GM12864 (cell line): ENCODE data around the gene SORCS1.

Experiments used
- DNase-seq: peaks from one replicate; pipeline ENCODE4 v3.0.0-alpha.2; 2011; ENCODE audit warnings: low read depth
- H3K4me3 ChIP-seq: 2 replicates; pipeline ENCODE4 v1.5.1; 2011; ENCODE audit warnings: mild to moderate bottlenecking, low read depth, low read length, control low read depth
- CTCF ChIP-seq: IDR thresholded peaks from 2 replicates; pipeline ENCODE4 v1.5.1; 2011; ENCODE audit warnings: low read depth, mild to moderate bottlenecking, moderate library complexity, low read length, control low read depth, inconsistent platforms; ENCODE audit errors: missing control alignments

SORCS1 gene

GRCh38 chr10:106557053-106557452 is 607.5 kb downstream of the SORCS1 start:
- no peak for TF ChIP-seq CTCF
- no peak overlapping the region for H3K4me3 ChIP-seq
- no peak for DNase-seq

- DNase-seq, result no peak
- TF ChIP-seq CTCF, result no peak
- H3K4me3 ChIP-seq, result no peak overlapping the region
Measured at GRCh38 chr10:106555599-106555998, 608.9 kb downstream of the SORCS1 start.

GRCh38 chr10:106551501-106552062 is 612.9 kb downstream of the SORCS1 start:
- no peak for DNase-seq
- H3K4me3 ChIP-seq, result no peak overlapping the region
- no peak for TF ChIP-seq CTCF

GRCh38 chr10:106548832-106549231 is 615.7 kb downstream of the SORCS1 start:
- TF ChIP-seq CTCF, result no peak
- no peak overlapping the region for H3K4me3 ChIP-seq
- no peak for DNase-seq

- TF ChIP-seq CTCF, result no peak
- DNase-seq, result no peak
- H3K4me3 ChIP-seq, result no peak overlapping the region
Measured at GRCh38 chr10:106547047-106547635, 617.4 kb downstream of the SORCS1 start.

- no peak for DNase-seq
- TF ChIP-seq CTCF, result no peak
- no peak overlapping the region for H3K4me3 ChIP-seq
Measured at GRCh38 chr10:106542461-106542860, 622.0 kb downstream of the SORCS1 start.

- DNase-seq, result no peak
Measured at GRCh38 chr10:106540645-106541044, 623.9 kb downstream of the SORCS1 start.

More at GRCh38 chr10:106540645-106541044, 623.9 kb downstream of the SORCS1 start:
- TF ChIP-seq CTCF, result no peak
- no peak overlapping the region for H3K4me3 ChIP-seq
